ENCODE results near the gene SGSM2. TPM values are rescaled to one million over a fixed set of nuclear protein-coding genes. Genes with fewer than 3 reads are reported as not detected.

Gene SGSM2
- total RNA-seq, 1 donor from 2014 or later: 27.0 TPM

- ATAC-seq (peak; percentile 3), DNase-seq (no peak)
- intact Hi-C loops (cut with micrococcal nuclease): no loop called here
These were observed 43.8 kb downstream of the SGSM2 start for GRCh38 chr17:2380950-2381649.

GRCh38 chr17:2383628-2384167 is 46.4 kb downstream of the SGSM2 start:
- intact Hi-C loops (cut with micrococcal nuclease): loop anchor here (2.0 kb wide), 1 partner anchor 33 kb away; no protein-coding TSS in a partner anchor
- no peak for ATAC-seq
- DNase-seq: no peak

DNA sequence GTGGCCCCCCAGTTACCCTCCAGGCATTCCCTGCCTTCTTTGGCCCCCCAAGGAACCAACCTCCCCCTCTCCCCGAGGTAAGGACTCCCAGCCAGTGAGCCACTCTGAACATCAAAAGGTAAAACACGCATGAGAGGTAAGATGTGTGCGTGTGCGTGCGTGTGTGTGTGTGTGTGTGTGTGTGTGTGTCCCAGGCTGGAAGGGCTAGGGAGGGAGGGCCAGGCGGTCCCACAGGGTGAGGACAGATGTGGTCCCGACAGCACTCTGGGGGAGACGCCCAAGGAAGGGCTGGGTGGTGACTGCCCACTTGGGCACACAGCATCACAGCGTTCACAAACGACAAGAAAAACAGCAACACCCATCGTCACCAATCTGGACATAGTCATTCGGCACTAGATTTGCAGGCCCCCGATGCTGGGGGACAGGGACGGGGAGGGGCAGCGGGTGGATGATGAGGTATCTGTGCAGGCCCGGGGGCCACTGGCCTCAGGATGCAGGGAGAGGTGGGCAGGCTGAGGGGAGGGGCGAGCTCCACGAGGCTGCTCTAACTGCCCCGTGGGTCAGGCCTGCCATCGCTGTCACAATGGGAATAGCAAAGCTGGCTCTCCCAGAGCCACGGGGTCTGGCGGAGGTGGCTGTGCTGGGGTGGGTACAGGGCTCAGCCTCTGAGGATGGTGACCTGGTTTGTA is 47.3 kb downstream of the SGSM2 start:
- ATAC-seq (no peak), DNase-seq (no peak)
- intact Hi-C loops (cut with micrococcal nuclease): no loop called here

GRCh38 chr17:2385240-2386210 is 48.2 kb downstream of the SGSM2 start:
- DNase-seq (no peak), ATAC-seq (no peak)
- intact Hi-C loops (cut with micrococcal nuclease): no loop called here

DNA sequence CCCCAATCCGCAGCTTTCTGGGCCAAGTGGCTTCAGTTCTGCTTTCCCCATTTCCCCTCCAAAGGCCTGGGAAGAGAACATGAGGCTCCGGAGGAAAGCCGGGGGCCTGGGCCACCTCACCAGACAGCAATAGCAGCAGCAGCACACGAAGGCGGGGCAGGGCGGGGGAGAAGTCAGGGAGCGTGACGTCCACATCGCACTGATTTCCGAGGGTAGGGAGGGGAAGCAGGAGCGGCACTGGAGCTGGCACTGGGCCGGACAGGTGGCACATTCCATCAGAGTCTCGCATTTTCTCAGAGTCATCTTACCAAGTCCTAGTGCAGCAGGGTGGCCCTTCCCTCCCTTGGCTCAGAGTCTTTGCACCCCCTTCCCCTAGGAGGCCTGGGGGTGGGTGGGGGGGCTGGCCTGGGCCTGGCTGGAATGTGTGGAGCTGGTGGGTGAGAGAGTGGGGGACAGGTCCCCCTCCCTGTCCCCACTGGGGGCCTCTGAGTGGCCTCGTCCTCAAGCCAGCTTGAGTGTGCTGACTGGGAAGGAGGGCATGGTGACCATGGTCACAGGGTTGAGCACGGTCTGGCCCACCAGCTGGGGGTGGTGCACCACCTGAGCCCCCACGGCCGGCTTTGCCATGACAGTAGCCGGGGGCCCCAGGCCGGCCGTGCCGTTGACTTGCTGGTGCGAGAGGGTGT is 49.2 kb downstream of the SGSM2 start:
- ATAC-seq: no peak
- DNase-seq: no peak
- intact Hi-C loops (cut with micrococcal nuclease): no loop called here

GRCh38 chr17:2387086-2388019 is 50.1 kb downstream of the SGSM2 start:
- DNase-seq (no peak), ATAC-seq (no peak)
- intact Hi-C loops (cut with micrococcal nuclease): no loop called here

DNA sequence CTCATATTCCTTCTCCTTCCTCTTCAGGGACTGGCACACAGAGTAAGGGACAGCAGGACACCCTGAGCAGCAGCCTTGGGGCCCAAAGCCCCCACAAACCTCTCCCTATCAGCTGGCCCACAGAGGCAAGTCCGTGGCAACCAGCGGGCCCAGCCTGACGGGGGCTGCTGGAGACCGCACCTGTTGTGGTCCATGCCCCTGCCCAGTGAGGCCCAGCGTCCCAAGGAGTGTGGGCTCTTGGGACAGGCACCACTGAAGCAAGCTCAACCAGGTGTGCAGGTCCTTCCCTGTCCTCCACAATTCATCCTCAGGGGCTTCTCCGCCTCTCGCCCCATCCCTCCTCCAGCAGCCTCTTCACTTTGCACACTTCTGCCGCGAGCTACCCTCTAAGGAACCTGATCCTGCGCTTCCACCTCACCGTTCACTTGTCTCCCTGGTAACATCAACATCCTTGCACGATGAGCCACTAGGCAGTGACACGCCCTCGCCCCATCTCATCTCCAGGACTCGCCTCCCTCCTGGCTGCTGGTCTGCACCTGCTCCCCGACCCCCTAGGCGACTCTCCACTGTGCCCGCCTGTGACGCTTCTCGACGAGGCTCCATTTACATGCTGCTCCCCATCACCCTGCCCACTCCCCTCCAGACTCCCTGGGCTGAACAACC is 50.9 kb downstream of the SGSM2 start:
- intact Hi-C loops (cut with micrococcal nuclease): no loop called here
- ATAC-seq: no peak
- no peak for DNase-seq

- DNase-seq (no peak), ATAC-seq (no peak)
- intact Hi-C loops (cut with micrococcal nuclease): no loop called here
These were observed 51.4 kb downstream of the SGSM2 start for GRCh38 chr17:2388683-2389055.

DNA sequence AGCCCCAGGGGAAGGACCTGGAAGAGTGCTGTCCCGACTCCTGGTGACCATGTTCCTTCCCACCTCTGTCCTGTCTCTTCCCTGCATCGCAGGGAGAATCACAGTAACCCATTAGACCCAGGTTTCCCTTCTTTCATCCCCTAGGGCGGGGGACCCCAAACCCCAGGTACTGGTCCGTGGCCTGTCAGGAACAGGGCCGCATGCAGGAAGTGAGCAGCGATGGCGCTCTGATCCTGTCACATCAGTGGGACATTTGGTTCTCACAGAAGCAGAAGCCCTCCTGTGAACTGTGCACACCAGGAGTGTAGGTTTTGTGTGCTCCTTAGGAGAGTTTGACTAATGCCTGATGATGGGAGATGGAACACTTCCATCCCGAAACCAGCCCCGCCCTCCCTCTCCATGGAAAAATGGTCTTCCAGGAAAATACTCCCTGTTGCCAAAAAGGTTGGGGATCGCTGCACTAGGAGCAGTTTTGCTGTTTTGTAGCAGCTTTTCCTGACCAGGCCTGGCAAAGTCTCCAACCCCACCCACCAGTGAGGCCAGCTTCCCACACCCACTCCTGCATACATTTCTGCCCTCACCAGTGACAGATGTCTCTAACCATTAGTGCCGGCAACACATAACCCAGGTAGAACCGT is 53.0 kb downstream of the SGSM2 start:
- no peak for ATAC-seq
- intact Hi-C loops (cut with micrococcal nuclease): no loop called here
- no peak for DNase-seq

- DNase-seq (no peak), ATAC-seq (no peak)
- intact Hi-C loops (cut with micrococcal nuclease): no loop called here
These were observed 54.4 kb downstream of the SGSM2 start for GRCh38 chr17:2391597-2392251.

GRCh38 chr17:2392252-2393173 is 55.2 kb downstream of the SGSM2 start:
- intact Hi-C loops (cut with micrococcal nuclease): no loop called here
- ATAC-seq: peak; percentile 68
- DNase-seq: peak; percentile 99

DNA sequence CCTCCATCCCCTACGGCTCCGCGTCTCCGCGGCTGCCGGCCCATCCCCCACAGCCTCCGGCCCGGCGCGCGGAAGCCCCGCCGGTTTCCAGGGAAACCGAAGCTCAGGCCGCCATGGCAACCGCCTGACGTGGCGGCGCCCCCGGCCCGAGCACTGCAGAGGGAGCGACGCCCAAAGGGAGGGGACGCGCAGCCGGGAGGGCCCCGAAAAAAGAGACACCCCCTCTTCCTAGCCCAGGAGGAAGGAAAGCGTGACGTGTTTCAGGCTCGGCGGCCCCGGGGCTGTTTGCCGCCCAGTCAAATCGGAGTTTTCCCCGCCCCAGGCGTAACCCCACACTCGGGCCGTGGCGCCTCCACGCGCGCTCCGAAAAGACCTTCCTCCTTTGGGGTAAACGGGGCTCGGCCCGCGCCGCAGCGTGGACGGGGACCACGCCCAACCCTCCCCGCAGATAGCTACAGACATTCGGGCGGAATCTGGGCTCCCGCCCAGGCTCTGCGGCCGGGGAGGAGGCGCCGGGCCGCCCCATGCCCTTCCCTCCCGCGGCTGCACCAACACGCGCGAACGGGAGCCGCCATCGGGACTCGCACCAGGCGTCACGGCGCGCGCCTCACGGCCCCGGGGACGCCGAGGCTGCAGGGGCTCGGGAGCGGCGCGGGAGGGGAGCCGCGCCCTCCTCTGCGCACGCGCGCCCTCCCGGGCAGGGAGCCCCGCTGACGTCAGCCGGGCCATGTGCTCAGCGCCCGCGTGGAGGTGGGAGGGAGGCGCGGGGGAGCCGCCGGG is 56.1 kb downstream of the SGSM2 start:
- ATAC-seq: peak; percentile 64
- DNase-seq: peak; percentile 97
- intact Hi-C loops (cut with micrococcal nuclease): no loop called here

- ATAC-seq: no peak
- intact Hi-C loops (cut with micrococcal nuclease): no loop called here
- peak; percentile 51 for DNase-seq
These were observed 56.9 kb downstream of the SGSM2 start for GRCh38 chr17:2393954-2394749.

DNA sequence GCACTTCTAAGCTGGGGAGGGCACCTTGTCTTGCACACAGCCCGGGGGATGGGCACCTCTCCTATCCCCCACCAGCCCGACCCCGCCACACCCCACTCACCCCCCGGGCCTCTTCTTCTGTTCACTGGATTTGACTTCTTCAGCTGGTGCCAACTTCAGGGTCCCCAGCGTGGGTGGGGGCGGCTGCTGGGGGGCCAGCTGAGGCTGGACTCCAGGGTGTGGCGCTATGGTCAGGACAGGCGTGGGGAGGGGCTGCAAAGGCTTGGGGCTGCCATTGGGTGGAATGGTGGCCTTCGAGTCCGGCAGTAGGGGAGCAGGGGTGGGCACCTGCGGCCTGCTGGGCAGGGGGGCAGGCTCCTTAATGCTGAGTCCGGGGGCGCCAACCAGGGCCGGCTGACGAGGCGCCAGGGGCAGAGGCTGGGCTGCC is 57.5 kb downstream of the SGSM2 start:
- DNase-seq: peak; percentile 35
- intact Hi-C loops (cut with micrococcal nuclease): no loop called here
- no peak for ATAC-seq

All from left ventricle myocardium superior (tissue), 1 donor.